Activated T-helper 1 cell treated with Interleukin-2 at 50 U/mL for 16 hours (primary cell): ENCODE measurements around the gene RIPK3.

Experiments used
- DNase-seq: peaks from one replicate; pipeline ENCODE4 v3.0.0-alpha.2; 2020; ENCODE audit warnings: low read depth

Gene RIPK3

GRCh38 chr14:24304019-24304387 is 35.8 kb downstream of the RIPK3 start:
- DNase-seq, result no peak

GRCh38 chr14:24300326-24300980 is 39.3 kb downstream of the RIPK3 start:
- DNase-seq, result no peak

- peak; percentile 87 for DNase-seq
Observed at GRCh38 chr14:24299255-24300191, 40.3 kb downstream of the RIPK3 start, which contains the start of the genes DHRS1 and NOP9. Gene DHRS1 (minus strand): TSS chr14:24299780. CDS start chr14:24299106, 674 bp downstream. Gene NOP9 (plus strand): TSS chr14:24299850. CDS start chr14:24299955, 105 bp downstream.

GRCh38 chr14:24298892-24299254 is 40.9 kb downstream of the RIPK3 start:
- no peak for DNase-seq

GRCh38 chr14:24297190-24297964 is 42.4 kb downstream of the RIPK3 start:
- DNase-seq, result no peak

GRCh38 chr14:24296341-24297157 is 43.2 kb downstream of the RIPK3 start:
- DNase-seq, result peak; percentile 47

GRCh38 chr14:24293525-24293924 is 46.3 kb downstream of the RIPK3 start:
- DNase-seq, result no peak

GRCh38 chr14:24292118-24292807 is 47.5 kb downstream of the RIPK3 start:
- no peak for DNase-seq

- DNase-seq, result no peak
Observed at GRCh38 chr14:24291446-24292117, 48.2 kb downstream of the RIPK3 start.

- no peak for DNase-seq
Observed at GRCh38 chr14:24290746-24291145, 49.0 kb downstream of the RIPK3 start.

- DNase-seq, result no peak
Observed at GRCh38 chr14:24289649-24290280, 50.0 kb downstream of the RIPK3 start.

- no peak for DNase-seq
Observed at GRCh38 chr14:24286996-24287395, 52.8 kb downstream of the RIPK3 start.
